Neural cell (in vitro differentiated cells): ENCODE data around the gene NINL. TPM values are rescaled to one million over a fixed set of nuclear protein-coding genes. Genes with fewer than 3 reads are reported as not detected.

Source experiments
- H2AFZ ChIP-seq: fragments of 200-600, 300-800 bp; sonication (generic), shearing (Covaris generic); 2 replicates; pipeline ENCODE4 v1.6.0; 2014; ENCODE audit warnings: low read depth, mild to moderate bottlenecking, antibody characterized with exemption, low read length, moderate library complexity
- H3F3A ChIP-seq: fragments of 200-600 bp; shearing (Covaris generic); 2 replicates; pipeline ENCODE4 v1.6.1; 2016; ENCODE audit warnings: mild to moderate bottlenecking, moderate library complexity, mixed read lengths, antibody characterized with exemption, low read length; ENCODE audit not compliant: insufficient read depth, poor library complexity, severe bottlenecking
- H3K27ac ChIP-seq: fragments of 200-600, 300-800 bp; sonication (generic), shearing (Covaris generic); 2 replicates; pipeline ENCODE4 v1.5.1; 2014; ENCODE audit warnings: mild to moderate bottlenecking, low read length, moderate library complexity
- H3K27me3 ChIP-seq: fragments of 300-800, 200-600 bp; sonication (generic), shearing (Covaris generic); 2 replicates; pipeline ENCODE4 v1.6.0; 2014; ENCODE audit warnings: mild to moderate bottlenecking, low read depth, low read length, moderate library complexity; ENCODE audit not compliant: insufficient read depth
- H3K36me3 ChIP-seq: fragments of 300-800, 200-600 bp; sonication (generic), shearing (Covaris generic); 2 replicates; pipeline ENCODE4 v1.5.1; 2014; ENCODE audit warnings: mild to moderate bottlenecking, antibody characterized with exemption, low read length, moderate library complexity; ENCODE audit not compliant: insufficient read depth
- H3K4me2 ChIP-seq: fragments of 300-800, 200-600 bp; sonication (generic), shearing (Covaris generic); 2 replicates; pipeline ENCODE4 v1.6.0; 2014; ENCODE audit warnings: mild to moderate bottlenecking, low read length
- H3K4me3 ChIP-seq: fragments of 300-800, 200-600 bp; sonication (generic), shearing (Covaris generic); 2 replicates; pipeline ENCODE4 v1.5.1; 2014; ENCODE audit warnings: mild to moderate bottlenecking, low read length, moderate library complexity
- H3K79me2 ChIP-seq: fragments of 200-600 bp; shearing (Covaris generic); replicated peaks from 2 replicates; pipeline ENCODE4 v1.6.0; 2014; ENCODE audit warnings: mild to moderate bottlenecking, low read length, moderate library complexity; ENCODE audit not compliant: insufficient read depth
- H3K9ac ChIP-seq: fragments of 300-800, 200-600 bp; sonication (generic), shearing (Covaris generic); 2 replicates; pipeline ENCODE4 v1.6.1; 2016; ENCODE audit warnings: mild to moderate bottlenecking, low read length, mixed read lengths
- H3K9me2 ChIP-seq: fragments of 200-600 bp; shearing (Covaris generic); 2 replicates; pipeline ENCODE4 v1.6.1; 2016; ENCODE audit warnings: mild to moderate bottlenecking, low read length, mixed read lengths; ENCODE audit not compliant: insufficient read depth
- H3K9me3 ChIP-seq: fragments of 200-600, 300-800 bp; sonication (generic), shearing (Covaris generic); 2 replicates; pipeline ENCODE4 v1.6.1; 2016; ENCODE audit warnings: mild to moderate bottlenecking, mixed run types, low read length, moderate library complexity, mixed read lengths
- H4K20me1 ChIP-seq: fragments of 200-600 bp; shearing (Covaris generic); 2 replicates; pipeline ENCODE4 v1.6.1; 2016; ENCODE audit warnings: mild to moderate bottlenecking, mixed run types; ENCODE audit not compliant: insufficient read depth
- CTCF ChIP-seq: fragments of 450-650 bp; IDR thresholded peaks from 2 replicates; pipeline ENCODE4 v1.5.1; 2014; ENCODE audit warnings: antibody characterized with exemption, mild to moderate bottlenecking, moderate library complexity; ENCODE audit not compliant: poor library complexity, severe bottlenecking
- EP300 ChIP-seq: fragments of 450-650 bp; conservative IDR thresholded peaks from 2 replicates; pipeline ENCODE4 v1.6.1; 2014; ENCODE audit warnings: antibody characterized with exemption, mild to moderate bottlenecking, moderate library complexity; ENCODE audit not compliant: poor library complexity, severe bottlenecking
- EZH2 ChIP-seq: fragments of 200-600, 300-800 bp; shearing (Covaris generic), sonication (generic); IDR thresholded peaks from 2 replicates; pipeline ENCODE4 v1.6.1; 2014; ENCODE audit warnings: antibody characterized with exemption, low read length, borderline replicate concordance, mild to moderate bottlenecking; ENCODE audit not compliant: insufficient read depth, poor library complexity, severe bottlenecking
- MXI1 ChIP-seq: fragments of 450-650 bp; conservative IDR thresholded peaks from 2 replicates; pipeline ENCODE4 v1.6.1; 2014; ENCODE audit warnings: antibody characterized with exemption, mild to moderate bottlenecking; ENCODE audit not compliant: poor library complexity, severe bottlenecking
- POLR2AphosphoS5 ChIP-seq: IDR thresholded peaks from 2 replicates; pipeline ENCODE4 v1.6.1; 2012
- RAD21 ChIP-seq: fragments of 450-650 bp; conservative IDR thresholded peaks from 2 replicates; pipeline ENCODE4 v1.6.1; 2014; ENCODE audit warnings: antibody characterized with exemption, mild to moderate bottlenecking, moderate library complexity
- REST ChIP-seq: IDR thresholded peaks from 2 replicates; pipeline ENCODE4 v1.6.1; 2012; ENCODE audit warnings: borderline replicate concordance
- SMC3 ChIP-seq: fragments of 450-650 bp; conservative IDR thresholded peaks from 2 replicates; pipeline ENCODE4 v1.6.1; 2014; ENCODE audit warnings: antibody characterized with exemption, mild to moderate bottlenecking, moderate library complexity; ENCODE audit not compliant: poor library complexity
- TAF1 ChIP-seq: IDR thresholded peaks from 2 replicates; pipeline ENCODE4 v1.6.1; 2012; ENCODE audit warnings: low read depth
- polyA plus RNA-seq: library from polyadenylated mRNA; depleted of rRNA; stranded (reverse); fragments of >200 nt; gene quantifications from 2 replicates; pipeline ENCODE4 v1.2.3, GENCODE V29; 2014

Gene NINL
- polyA plus RNA-seq, 1 donor from 2014 or later, result 49.6 TPM

GRCh38 chr20:25548613-25549086, 36.7 kb downstream of the NINL start:
- Histone ChIP-seq H3K9me3 (no peaks in the 10 kb centered on the region), H3K9me2 (no peaks in the 10 kb centered on the region), H3K4me2 (no peak overlapping the region), H3K27me3 (no peaks in the 10 kb centered on the region), H3K27ac (no peak overlapping the region), H3F3A (no peaks in the 10 kb centered on the region), H3K79me2 (peaks cover 21% of the 10 kb centered on the region), H2AFZ (no peak overlapping the region), H3K36me3 (no peaks in the 10 kb centered on the region), H3K4me3 (no peak overlapping the region), H4K20me1 (no peaks in the 10 kb centered on the region), H3K9ac (no peak overlapping the region)
- TF ChIP-seq POLR2AphosphoS5 (no peak), EZH2 (no peak), MXI1 (no peak)

- no peaks in the 10 kb centered on the region for H3F3A ChIP-seq
- H3K4me3 ChIP-seq, result no peak overlapping the region
- H3K4me2 ChIP-seq, result no peak overlapping the region
- no peaks in the 10 kb centered on the region for H3K9me3 ChIP-seq
- H3K9ac ChIP-seq, result no peak overlapping the region
- H3K36me3 ChIP-seq, result no peaks in the 10 kb centered on the region
- H2AFZ ChIP-seq, result no peak overlapping the region
- H3K27ac ChIP-seq, result no peak overlapping the region
- TF ChIP-seq EZH2 (no peak), MXI1 (no peak), CTCF (no peak), REST (no peak), TAF1 (no peak), SMC3 (no peak), POLR2AphosphoS5 (no peak), EP300 (no peak), RAD21 (no peak)
- peaks cover 19% of the 10 kb centered on the region for H3K79me2 ChIP-seq
- no peaks in the 10 kb centered on the region for H3K27me3 ChIP-seq
- no peaks in the 10 kb centered on the region for H3K9me2 ChIP-seq
- no peaks in the 10 kb centered on the region for H4K20me1 ChIP-seq
Observed at GRCh38 chr20:25547999-25548398, 37.3 kb downstream of the NINL start.
